Measurements from ENCODE around the gene LETM1.

LETM1 gene

GRCh38 chr4:1822568-1823544, 33.1 kb downstream of the LETM1 start:
- DNase-seq: no peak

GRCh38 chr4:1821679-1822567, 34.0 kb downstream of the LETM1 start:
- DNase-seq: no peak

GRCh38 chr4:1819816-1820215, 36.1 kb downstream of the LETM1 start:
- no peak for DNase-seq

GRCh38 chr4:1819284-1819683, 36.7 kb downstream of the LETM1 start:
- no peak for DNase-seq

- no peak for DNase-seq
These were observed 39.7 kb downstream of the LETM1 start for GRCh38 chr4:1815997-1816860.

GRCh38 chr4:1815096-1815996, 40.6 kb downstream of the LETM1 start:
- no peak for DNase-seq

GRCh38 chr4:1814453-1814852, 41.5 kb downstream of the LETM1 start:
- DNase-seq: no peak

GRCh38 chr4:1813915-1814314, 42.0 kb downstream of the LETM1 start:
- DNase-seq: no peak

- DNase-seq: no peak
These were observed 42.7 kb downstream of the LETM1 start for GRCh38 chr4:1813231-1813630.

GRCh38 chr4:1812720-1813119, 43.2 kb downstream of the LETM1 start:
- no peak for DNase-seq

GRCh38 chr4:1810765-1811164, 45.2 kb downstream of the LETM1 start:
- no peak for DNase-seq

GRCh38 chr4:1809754-1810502, 46.0 kb downstream of the LETM1 start:
- peak; percentile 55 to 65 for DNase-seq

GRCh38 chr4:1808851-1809753, 46.9 kb downstream of the LETM1 start:
- DNase-seq: no peak

- no peak for DNase-seq
These were observed 47.6 kb downstream of the LETM1 start for GRCh38 chr4:1808396-1808795.

GRCh38 chr4:1807332-1807777, 48.6 kb downstream of the LETM1 start:
- DNase-seq: peak in 1 of 2 experiments; percentile 10

- DNase-seq: no peak
These were observed 49.2 kb downstream of the LETM1 start for GRCh38 chr4:1806596-1807331.

- no peak for DNase-seq
These were observed 49.8 kb downstream of the LETM1 start for GRCh38 chr4:1806223-1806564.

GRCh38 chr4:1805493-1806222, 50.3 kb downstream of the LETM1 start:
- no peak for DNase-seq
